Measurements from ENCODE around the gene FAM149A.

Gene FAM149A

DNA sequence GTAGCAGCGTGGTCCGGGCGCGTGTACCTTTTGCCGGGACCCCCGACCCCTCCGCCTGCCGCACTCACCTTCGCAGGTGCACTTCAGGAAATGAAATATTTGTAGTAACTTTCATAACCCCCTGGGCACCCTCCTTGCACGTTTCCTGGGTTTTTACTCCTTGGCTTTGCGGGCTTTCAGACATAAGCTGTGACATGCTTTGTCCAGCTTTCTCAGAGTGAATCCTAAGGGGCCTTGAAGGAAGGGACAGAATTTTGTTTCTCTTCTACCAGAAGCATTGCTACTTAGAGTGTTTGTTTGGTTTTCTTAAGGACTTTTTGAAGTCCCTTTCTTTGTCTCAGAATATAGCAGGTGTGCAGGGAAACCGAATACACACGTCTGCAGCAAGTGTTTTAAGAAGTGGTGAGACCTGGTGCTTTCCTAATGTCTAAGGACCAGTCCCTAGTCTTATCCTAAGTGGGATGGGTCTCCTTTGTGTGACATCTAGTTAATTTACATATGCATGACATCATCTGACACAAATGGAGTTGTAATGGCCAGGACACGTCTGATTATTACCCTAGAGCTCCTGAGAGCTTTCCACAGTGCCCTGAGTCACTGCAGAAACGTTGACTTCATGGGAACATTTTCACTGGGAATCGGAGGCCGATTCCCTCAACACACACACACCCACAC is 1.3 kb downstream of the FAM149A start:
- DNase-seq = no peak

DNA sequence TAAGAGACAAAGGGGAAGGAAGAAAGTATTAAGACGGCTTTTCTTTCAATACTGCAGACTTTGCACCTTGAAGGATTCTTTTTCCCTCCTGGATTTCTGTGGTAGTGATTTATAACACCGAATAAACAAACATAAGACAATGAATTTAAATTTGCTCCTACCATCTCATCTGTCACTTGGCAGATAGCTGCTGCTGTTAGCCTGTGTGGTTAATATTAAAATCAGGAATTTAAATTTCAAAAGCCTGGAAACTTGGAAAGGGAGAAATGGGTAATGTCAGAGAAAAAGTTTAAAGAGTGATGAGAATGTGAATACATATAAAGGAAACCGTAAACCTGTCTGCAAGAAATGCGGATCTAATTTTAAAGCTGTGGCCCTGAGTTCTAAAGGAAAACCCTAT is 3.4 kb downstream of the FAM149A start:
- no peak for DNase-seq

DNA sequence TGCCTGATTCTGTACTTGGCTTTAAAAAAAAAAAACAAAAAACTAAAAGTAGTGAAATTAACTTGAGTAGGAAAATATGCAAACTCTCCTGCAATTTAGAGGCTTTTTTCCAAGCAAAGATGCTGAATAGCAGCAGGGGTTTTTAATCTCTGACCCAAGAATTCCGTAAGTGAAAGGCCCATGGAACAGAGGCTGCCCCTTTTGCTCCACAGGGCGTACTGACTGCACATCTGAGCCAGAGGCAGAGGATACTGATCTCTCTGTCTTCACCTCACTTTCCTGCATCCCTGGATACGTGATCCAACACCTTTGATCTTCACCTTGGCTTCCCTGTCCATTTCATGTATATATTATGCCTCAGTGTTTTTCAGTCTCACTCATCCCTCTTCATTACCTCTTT is 3.9 kb downstream of the FAM149A start:
- no peak for DNase-seq

DNA sequence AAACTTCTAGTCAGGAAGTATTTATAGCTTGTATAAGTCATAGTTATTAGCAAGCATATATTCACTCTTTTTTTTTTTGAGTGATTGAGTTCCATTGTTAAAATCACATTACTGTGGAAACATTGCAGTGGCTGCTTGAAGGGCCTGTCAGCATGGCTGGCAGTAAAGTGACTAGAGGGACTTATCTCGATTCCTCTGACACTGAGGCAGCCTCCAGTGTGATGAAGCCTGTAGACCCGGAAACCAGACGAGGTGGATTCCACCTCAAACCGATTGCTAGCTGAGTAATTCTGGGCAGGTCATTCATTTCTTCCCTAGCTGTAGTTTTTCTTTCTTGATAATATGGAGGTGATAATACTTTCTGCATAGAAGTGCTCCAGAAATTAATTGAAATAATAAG is 4.7 kb downstream of the FAM149A start:
- DNase-seq = no peak

DNA sequence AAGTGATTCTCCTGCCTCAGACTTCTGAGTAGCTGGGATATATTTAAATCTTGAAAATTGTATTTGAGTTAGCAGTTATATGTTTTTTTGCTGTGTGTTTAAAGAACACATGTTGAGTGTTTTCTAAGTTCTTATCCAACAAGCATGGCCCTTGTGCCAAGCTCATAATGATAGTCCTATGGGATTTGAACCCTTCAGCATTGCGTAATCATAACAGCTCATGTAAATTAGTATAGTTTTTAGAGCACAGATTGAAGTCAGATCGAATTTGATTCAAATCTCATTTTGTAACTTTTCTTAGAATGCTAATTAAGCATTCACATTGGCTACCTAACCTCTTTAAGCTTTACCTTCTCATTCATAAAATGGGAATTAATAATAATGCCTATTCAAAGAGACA is 12.2 kb downstream of the FAM149A start:
- DNase-seq = no peak

DNA sequence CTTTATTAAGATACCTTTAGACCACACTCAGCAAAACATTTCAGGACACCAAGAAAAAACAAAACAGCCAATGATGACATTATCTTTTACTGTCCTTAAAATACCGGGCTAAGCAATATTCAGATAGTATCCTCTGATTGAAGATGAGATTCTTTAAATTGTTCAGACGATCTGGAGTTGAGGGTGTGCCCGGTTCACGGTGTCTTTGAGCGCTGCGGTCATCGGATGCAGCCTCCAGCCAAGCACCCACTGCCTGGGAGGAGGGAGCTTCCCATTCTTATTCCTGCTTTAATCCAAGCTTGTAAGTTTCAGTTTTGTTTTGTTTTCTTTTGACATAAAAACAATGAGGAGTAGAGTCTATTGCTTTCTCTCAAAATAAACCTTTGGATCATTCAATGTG is 14.1 kb downstream of the FAM149A start:
- DNase-seq = no peak

DNA sequence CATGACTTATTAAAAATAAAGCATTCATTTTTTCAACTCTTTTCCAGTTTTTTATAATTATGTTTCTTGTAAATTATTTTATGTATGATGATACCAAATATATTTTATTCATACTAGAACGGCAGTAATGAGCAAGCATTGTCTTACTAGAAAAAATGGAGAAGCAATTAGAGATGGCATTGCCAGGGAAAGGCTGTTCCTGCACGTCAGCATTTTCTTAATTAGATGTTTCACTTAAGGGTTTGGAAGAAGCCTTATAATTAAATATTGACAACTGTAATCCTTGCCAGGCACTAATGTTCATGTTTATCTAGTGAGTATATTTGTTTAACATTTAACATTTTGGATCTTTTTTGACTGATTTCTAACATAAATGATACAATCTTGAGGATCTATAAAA is 16.6 kb downstream of the FAM149A start:
- no peak for DNase-seq

DNA sequence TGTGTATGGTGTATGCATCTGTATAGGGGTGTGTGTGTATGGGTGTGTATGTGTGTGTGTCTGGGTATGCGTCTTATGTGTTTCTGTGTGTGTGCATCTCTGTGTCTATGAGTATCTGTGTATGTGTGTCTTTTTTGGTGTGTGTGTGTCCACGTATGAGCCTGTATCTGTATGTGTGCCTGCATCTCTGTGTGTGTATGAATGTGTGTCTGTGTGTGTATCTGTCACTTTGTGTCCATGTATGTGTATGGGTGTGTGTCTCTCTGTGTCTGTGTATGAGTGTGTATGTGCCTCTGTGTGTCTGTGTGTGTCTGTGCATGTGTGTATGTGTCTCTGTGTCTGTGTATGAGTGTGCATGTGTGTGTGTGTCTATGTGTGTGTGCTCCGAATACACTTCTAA is 24.3 kb downstream of the FAM149A start:
- DNase-seq = no peak

DNA sequence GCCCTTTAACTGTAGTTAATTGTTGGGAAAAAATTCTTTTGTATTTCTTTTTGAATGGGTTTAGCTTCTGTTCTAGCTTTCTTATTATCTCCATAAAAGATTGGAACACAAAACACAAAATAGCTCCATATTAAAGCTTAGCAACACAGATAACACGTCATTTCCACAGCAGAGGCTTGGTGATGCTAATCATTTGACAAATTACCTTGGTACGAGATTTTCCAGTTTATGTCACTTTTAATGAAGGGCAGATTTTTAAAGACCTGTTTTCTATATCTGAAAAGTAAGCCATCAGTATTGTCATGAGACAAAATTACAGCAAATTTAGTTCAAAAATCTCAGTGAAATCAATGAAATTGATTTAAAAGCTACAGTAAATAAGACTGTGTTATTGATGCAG is 27.4 kb downstream of the FAM149A start:
- no peak for DNase-seq

DNA sequence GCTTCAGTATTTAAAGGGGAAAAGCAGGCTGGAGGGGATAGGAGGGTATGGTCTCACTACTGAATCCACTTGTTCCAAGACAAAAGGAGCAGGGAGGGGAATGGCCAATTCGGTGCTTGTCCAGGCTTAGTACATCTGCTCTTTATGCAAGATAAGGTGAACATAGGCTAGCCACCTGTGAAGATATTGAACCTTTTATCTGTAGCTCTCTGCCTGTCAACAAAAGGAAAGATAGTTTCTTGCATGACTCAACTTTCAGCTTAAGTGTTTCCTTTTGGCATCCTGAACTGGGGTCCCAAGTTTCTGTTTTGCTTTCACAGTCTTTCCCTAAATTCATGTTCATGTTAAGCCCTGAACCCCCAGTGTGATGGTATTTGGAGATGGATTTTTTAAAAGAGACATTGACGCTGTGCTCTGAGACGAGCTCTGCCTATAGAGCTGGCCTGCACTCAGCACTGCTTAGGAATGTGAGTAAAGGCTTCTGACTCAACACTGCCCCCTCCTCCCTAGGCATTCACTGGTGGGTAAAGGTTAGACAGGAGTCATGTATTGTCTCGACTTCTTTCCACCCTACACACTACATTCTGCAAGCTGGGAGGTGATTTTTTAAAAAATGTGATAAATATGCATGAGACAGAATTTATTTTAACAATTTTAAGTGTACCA is 28.2 kb downstream of the FAM149A start:
- DNase-seq = no peak

DNA sequence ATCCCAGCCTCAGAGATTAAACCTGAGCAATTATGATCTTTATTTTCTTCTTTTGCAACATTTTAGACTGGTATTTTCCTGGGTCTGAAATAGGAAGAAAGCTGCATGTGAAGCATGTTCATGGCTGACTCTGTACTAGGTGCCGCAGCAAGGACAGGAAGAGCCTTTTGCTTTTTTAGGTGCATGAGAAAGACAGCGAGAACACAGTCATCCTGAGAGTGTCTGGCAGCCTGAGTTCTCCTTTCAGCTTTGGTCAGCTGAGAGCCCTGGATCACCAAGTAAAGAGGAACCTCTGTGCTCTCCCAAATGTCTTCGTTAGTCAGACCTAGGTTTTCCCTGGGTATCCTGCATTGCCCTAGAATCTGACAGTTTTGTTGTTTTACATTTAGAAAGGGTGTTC is 29.8 kb downstream of the FAM149A start:
- DNase-seq = no peak

DNA sequence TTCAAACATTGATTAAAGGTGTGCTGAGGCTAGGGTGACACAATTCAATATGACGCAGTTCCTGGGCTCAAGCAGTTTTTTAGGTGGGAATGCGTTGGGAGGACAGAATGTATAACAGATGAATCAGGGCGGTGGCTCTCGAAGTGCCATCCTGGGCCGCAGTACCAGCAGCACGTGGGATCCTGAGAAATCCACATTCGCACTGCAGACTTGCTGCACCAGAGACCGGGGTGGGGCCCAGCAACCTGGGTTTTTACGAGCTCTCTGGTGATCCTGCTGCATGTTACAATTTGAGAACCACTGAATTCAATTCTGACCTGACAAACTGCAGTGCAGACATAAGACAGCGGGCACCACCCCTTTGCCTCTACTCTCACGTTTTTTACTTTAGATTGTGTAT is 30.4 kb downstream of the FAM149A start:
- no peak for DNase-seq

DNA sequence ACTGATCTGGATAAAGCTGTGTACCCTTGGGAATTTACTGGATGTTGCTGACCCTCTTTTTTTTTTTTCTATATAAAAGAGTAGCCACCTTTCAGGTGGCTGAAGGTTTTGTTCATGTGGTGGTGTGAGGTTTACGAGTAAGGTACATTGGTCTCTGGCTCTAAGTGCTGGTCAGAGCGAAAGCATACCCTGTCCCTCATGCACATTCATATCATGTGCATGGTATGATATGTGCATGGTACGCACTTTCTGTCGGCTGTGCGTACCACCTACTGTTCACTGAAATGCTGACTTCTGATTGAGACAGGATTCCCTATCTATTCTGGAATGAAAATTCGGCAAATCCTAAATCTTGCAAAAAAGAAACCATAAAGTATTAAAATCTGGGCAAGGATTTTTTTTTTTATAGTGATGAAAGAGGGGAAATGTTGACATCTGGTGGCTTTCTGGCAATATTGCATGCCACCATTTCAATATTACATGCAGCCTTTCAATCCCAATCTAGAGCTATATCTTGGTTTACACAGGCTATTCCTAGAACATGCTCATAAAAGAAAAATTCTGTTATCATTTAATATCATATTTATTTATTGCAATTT is 32.8 kb downstream of the FAM149A start:
- no peak for DNase-seq

DNA sequence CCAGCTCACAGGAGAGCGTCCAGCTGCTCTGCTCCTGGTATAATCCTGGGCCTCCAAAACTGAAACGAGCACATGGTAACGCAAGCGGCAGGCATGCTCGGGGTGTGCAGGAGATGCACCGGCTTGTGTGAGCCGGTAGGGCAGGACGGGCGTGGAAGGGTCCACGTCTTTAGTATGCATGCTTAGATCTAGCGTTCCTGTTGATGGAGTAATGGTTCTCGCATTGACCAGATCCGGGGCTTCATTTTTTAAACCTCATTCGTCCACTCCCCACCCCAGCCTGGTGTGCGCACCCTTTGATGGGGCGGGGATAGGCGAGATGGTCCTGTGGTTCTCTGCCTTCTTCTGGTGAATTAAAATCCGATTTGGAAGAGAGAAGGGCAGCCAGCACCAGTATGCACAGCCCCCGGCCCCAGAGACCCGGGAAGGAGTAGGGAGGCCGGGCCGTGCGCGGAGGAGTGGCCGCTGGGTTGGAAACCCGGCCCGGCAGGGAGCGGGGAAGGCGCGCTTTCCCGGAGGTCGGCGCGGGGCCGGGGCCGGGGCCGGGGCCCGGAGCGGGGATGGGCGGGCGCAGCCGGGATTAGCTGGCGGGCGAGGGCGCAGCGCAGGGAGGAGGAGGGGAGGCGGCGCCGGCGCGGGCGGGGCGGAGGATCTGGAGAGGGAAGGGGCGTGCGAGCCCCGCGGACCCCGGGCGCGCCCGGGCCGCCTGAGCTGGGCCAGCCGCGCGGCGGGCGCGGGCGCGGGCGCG is 39.9 kb downstream of the FAM149A start:
- no peak for DNase-seq

DNA sequence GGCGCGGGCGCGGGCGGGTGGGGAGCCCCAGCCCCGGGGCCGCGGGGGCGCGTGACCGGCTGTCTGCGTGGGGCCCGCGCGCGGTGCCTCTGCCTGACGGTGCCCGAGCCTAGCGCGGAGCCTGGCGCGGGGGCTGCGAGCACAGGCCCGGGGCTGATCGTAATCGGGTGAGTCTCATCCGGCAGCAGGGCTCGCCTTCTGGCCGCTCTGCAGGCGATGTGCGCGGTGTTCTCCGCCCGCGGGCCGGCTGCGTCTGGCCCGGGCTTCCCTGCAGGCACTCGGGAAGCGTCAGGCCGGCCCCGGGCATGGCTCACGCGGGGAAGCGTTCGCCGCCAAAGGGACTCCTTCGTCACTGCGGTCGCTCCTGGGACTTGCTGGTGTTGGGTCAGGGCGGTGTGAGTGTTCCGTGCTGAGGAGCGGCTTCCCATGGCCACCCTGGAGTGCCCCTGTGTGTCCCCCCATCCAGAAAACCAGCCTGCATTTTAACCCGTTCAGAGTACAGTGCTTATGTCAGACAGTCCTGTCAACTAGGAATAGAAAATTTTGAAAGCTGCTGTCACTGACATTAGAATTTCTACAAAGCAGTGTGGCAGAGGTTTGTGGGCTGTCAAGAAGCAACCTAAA is 40.6 kb downstream of the FAM149A start:
- DNase-seq = no peak

DNA sequence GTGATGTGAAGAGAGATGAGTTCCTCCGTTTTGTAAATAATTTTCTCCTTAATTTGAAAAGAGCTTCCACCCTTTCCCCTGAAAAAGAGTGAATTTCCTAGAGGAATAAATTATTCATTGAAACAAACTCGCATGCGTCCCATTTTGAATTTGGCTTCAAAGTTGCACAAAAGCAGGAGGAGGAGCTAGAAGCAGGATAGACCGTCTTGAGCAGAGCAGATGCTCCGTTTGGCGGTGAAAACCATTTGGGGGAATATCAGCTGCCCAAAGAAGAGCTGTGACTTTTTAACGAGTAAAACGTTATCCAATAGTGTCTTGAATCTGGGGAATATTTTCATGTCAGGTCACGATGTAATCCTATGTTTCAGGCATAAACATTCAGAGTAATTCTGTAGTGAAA is 42.0 kb downstream of the FAM149A start:
- DNase-seq = no peak

DNA sequence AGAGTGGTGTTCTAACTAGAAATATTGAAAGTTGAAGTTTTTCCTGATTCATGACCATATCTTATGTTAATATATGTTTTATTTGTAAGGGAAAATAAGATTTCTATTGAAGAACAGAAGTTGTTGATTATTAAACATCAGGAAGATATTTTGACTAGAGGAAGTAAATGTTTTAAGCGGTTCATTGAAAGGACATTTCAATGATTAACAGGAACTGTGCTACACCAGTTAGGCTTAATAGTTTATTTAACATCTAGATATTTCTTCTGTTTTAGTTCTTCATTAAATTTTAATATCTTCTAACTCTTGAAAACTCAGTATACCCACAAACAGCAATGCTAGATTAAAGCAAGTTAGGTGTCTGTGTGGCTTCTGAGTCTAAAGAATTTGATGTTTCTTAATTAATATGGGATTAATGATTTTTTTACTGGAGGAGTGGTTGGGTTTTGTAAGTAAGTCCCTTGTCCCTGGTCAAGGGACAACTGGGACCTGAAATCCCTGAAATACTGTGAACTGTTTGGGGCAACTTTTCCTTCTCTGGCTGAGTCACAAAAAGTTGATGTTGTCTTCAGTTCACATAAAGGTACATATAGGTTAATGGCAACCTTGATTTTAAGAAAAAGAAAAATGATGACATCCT is 44.0 kb downstream of the FAM149A start:
- DNase-seq = no peak

DNA sequence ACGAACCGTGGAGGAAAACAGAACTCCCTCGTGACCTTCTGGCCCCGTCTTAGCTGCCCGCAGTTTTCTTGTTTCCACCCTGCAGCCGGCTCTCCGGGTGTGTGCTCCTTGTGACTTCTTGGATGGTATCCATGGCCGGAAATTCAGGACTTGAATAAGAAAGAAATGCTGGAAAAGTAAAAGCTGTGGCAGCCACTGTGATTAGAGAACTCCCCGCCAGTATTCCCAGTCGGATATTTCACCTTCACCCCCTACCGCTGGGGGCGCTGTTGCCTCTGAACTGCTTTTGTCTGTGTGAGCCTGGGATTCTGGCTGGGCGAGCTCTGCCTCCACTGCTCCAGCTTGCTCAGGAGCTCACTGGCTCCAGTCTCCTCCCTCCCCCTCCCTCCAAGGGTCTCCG is 45.4 kb downstream of the FAM149A start:
- DNase-seq = peak; percentile 70

DNA sequence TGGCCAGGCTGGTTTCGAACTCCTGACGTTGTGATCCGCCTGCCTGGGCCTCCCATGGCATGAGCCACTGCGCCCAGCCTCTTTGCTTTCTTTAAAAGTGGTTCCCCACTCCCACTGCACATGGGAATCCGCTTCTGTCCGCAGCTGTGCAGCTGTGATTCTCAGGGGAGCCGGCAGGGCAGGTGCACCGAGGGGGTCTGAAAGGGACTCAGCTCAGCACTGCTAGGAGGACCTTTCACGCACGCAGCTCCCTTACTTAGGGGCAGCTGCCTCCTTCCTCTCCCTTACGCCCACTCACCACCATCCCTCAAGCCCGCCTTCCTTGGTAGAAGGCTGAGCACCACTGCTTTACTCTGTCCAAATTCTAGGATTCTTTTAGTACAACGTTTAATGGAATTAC is 46.4 kb downstream of the FAM149A start:
- no peak for DNase-seq

DNA sequence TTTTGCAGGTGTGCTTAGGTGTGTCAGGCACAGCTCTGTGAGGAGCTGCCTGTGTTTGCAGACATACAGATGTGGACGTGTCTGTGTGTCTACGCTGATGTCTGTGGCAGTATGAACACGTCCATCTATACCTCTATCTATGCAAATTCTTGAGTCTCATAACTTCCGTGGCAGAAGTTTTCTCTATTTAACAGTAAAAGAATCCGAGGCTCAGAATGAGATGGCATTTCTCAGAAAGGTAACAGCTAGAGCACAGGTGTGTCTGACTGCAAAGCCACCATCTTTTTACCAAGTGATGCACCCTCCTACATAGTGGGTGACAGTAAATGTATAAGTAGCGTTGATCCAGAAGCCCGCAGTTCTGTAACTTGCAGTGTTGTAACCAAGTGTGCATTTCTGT is 47.0 kb downstream of the FAM149A start:
- no peak for DNase-seq

DNA sequence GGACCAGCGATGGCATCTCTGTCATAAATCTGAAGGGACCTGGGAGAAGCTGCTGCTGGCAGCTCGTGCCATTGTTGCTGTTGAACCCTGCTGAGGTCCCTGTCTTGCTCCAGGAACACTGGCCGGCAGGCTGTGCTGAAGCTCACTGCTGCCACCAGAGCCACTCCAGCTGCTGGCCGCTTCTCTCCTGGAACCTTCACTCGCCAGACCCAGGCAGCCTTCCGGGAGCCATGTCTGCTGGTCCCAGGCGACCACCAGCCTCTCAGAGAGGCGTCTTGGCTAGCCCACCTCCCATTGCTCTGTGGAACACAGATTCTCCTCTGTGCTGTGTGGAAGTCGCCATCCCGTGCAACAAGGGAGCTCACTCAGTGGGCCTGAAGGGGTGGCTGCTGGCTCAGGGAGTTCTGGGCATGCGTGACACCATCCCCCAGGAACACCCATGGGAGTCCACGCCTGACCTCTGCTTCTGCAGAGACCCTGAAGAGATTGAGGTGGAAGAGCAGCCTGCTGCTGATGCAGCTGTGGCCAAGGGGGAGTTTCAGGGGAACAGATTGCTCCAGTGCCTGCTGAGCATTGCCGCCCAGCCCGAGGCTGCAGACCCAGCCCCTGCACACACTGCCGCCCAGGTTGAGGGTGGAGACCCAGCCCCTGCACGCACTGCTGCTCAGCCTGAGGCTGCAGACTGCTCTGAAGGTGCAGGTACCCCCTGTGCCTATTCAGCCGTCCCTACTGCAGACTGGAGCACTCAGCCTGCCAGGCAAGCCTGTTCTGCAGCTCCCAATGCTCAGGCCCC is 53.7 kb downstream of the FAM149A start:
- DNase-seq = no peak

DNA sequence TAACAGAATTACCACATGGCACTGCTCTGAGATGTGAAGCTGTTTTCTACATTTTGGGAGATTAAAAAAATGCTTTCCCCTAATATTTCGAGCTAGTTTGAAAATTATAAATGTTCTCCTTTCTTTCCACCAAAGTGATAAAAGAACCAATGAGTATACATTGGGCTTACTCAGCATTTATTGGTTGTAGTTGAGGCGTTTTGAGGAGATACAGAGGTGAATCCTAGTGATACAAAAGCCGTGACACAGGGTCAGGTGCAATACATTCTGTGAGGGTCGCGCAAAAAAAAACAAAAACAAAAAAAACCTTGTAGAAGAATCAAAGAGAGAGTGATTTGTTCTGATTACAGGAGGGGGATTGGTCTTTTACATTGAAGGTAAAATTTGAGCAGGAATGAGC is 54.5 kb downstream of the FAM149A start:
- DNase-seq = no peak

All from activated CD8-positive, alpha-beta memory T cell treated with anti-CD3 and anti-CD28 coated beads for 24 hours (primary cell).